Measurements from ENCODE around the gene WNT7B.

The WNT7B gene

GRCh38 chr22:45884201-45885062 lies 92.5 kb downstream of the WNT7B start:
- DNase-seq: no peak

DNA sequence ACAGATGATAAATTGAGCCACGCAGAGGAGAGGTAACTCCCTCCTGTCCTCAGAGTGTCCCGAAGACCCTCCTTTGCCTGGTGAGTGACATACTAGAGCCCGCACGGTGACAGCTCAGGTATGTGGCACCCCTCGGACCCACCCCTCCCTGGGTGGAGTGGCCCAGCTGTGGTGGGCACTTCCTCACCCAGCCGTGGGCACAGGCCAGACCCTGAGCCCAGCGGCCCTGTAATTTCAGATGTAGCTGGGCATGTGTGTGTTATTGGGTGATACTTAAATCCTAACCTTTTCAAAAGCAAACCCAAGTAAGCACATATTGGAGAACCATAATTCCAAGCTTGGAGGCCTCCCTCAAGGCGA lies 93.2 kb downstream of the WNT7B start:
- DNase-seq: no peak

GRCh38 chr22:45882881-45883810 lies 93.8 kb downstream of the WNT7B start:
- no peak for DNase-seq

- DNase-seq: no peak
Observed at GRCh38 chr22:45881524-45881875, 95.5 kb downstream of the WNT7B start.

GRCh38 chr22:45880716-45881523 lies 96.0 kb downstream of the WNT7B start:
- DNase-seq: no peak

- DNase-seq: no peak
Observed at GRCh38 chr22:45880091-45880715, 96.8 kb downstream of the WNT7B start.

GRCh38 chr22:45879552-45879949 lies 97.4 kb downstream of the WNT7B start:
- DNase-seq: no peak

DNA sequence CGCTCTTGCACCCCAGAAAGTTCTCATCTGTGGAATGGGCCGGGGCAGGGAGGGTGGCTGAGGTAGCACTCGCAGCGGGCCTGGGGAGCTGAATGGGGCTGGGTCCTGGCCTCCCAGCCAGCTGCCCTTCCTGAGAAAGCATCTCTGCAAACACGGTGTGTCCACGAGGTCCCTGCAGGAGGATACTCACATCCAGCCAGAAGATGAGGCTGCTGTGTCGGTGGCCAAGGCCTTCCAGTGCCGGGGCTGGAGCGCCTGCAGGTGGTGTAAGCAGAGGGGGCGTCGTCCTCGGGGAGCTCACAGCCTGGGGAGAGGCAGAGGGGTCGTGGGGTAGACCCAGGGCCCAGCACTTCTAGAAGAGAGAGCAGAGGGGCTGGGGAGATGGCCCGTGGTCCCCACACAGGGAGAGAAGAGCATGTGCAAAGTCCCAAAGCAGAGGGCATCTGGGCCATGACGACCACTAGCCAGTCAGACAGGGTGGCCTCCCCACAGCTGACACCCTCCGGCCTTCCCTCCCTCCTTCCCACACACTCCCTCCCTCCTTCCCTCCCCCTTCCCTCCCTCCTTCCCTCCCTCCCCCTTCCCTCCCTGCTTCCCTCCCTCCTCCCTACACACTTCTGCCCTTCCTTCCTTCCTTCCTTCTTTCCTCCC lies 97.9 kb downstream of the WNT7B start:
- no peak for DNase-seq

DNA sequence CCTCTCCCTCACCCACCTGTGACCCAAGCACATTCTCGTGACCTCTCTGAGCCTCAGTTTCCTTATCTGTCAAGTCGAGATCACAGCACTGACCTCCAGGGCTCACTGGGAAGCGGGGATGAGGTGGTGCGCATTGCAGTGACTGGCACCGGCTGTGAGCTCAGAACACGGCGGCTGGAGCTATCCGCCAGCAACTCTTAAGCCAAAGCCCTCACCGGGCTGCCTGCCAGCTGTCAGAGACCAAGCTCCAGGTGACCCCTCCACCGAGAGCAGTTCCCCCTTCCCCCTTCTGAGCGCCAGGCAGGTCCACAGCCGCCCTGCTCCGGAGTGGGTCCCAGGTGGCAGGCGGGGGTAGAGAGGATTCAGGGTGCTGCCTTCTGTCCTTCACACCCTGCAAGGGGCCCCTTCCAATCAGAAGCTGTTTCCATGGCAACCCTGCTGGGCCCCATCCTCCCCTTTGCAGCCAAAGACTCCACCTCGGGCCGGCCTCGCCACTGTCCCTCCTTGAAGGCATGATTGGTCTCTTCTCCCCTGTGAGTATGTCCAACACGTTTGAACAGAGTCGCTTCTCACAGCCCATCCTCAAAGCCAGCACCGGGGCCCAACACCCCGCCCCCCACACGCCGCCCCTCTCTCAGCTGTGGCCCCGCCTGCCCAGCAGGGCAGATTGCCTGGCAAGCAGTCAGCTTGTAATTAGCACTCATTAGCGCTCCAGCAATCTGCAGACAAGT lies 98.7 kb downstream of the WNT7B start:
- DNase-seq: no peak

- DNase-seq: no peak
Observed at GRCh38 chr22:45877651-45878050, 99.3 kb downstream of the WNT7B start.

GRCh38 chr22:45877036-45877380 lies 100.0 kb downstream of the WNT7B start:
- no peak for DNase-seq

DNA sequence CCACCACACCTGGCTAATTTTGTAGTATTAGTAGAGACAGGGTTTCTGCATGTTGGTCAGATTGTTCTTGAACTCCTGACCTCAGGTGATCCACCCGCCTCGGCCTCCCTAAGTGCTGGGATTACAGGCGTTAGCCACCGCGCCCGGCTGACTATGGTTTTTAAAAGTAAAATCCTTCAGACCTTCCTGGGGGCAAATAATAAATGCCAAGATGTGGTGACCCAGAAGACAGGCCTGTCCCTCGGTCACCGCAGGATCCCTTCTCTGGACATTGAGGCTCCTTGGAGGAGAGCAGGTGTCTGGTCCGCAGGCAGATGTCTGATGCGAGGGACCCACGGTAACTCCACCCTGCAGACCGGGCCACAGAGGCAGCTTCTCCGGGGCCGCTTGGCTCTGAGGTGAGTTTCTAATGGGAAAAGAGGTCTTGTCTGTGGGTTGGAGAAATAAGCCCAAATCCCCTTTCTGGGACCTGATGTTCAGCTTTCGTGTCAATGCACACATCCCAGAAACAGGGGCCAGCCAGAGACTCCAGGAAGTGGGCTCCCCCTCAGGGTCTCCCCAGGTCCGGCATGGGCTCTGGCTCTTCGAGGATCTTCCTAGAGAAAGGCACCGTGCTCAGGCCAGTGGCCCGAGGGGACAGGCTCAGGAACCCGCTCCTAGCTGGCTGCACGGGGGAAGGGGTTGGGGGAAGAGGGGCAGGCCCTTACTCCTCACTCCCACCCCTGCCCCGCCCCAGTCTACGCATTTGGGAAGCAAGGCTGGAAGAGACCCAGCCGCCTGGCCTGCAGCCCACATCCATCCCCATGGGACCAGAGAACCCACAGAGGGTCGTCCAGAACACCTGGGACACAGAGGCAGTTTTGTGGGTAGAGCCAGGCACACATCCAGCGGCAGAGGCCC lies 100.6 kb downstream of the WNT7B start:
- DNase-seq: no peak

GRCh38 chr22:45872659-45873263 lies 104.2 kb downstream of the WNT7B start:
- no peak for DNase-seq

DNA sequence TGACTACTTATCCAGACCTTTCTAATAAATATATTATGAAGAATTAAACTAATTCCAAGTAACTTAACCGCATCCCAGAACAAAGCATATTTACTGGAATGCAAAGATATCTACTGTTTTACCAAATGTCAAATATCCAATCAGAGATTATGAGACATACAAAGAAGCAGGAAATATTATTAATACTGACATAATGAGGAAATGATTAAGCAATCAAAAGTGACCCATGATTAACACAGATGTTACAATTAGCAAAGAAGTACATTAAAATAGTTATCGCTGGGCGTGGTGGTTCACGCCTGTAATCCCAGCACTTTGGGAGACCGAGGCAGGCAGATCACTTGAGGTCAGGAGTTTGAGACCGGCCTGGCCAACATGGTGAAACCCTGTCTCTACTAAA lies 105.2 kb downstream of the WNT7B start:
- DNase-seq: no peak

Measured in SW 1271 (cell line).